ENCODE data around the gene MRPL57. TPM values are rescaled to one million over a fixed set of nuclear protein-coding genes. Genes with fewer than 3 reads are reported as not detected.

Gene MRPL57
- total RNA-seq, 4 donors from 2014 or later, result 32.1 to 53.8 (median 47.6) TPM

DNA sequence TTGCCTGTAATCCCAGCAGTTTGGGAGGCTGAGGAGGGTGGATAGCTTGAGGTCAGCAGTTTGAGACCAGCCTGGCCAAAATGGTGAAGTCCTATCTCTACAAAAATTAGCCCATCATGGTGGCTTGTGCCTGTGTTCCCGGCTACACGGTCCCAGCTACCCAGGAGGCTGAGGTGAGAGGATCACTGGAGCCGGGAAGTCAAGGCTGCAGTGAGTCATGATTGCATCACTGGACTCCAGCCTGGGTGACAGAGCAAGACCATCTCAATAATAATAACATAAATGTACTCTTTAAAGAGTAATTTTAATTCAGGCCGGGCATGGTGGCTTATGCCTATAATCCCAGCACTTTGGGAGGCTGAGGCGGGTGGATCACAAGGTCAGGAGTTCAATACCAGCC is 38.8 kb upstream of the MRPL57 start:
- in situ Hi-C loops (cut with MboI; ENCODE audit: low sequenced_read_pairs in 4 of 4) (loop anchor here in 3 of 4 donors (10.0 kb wide), 1 partner anchor 193 kb away; no protein-coding TSS in a partner anchor), intact Hi-C loops (cut with DNase I; ENCODE audit: low total_unique reads) (no loop called here)
- Histone ChIP-seq H3K36me3 (peaks cover 0 to 3% of the 10 kb centered on the region in 2 donors), H3K27ac (no peak overlapping the region), H3K4me1 (peaks cover 16 to 22% of the 10 kb centered on the region in 2 donors), H3K27me3 (no peaks in the 10 kb centered on the region), H3K9me3 (no peaks in the 10 kb centered on the region), H3K4me3 (no peak overlapping the region)
- DNase-seq, result no peak
- no peak for ATAC-seq
- TF ChIP-seq POLR2A (IDR thresholded peaks at IDR 0.05), result no peak
- TF ChIP-seq, protein P1, sequence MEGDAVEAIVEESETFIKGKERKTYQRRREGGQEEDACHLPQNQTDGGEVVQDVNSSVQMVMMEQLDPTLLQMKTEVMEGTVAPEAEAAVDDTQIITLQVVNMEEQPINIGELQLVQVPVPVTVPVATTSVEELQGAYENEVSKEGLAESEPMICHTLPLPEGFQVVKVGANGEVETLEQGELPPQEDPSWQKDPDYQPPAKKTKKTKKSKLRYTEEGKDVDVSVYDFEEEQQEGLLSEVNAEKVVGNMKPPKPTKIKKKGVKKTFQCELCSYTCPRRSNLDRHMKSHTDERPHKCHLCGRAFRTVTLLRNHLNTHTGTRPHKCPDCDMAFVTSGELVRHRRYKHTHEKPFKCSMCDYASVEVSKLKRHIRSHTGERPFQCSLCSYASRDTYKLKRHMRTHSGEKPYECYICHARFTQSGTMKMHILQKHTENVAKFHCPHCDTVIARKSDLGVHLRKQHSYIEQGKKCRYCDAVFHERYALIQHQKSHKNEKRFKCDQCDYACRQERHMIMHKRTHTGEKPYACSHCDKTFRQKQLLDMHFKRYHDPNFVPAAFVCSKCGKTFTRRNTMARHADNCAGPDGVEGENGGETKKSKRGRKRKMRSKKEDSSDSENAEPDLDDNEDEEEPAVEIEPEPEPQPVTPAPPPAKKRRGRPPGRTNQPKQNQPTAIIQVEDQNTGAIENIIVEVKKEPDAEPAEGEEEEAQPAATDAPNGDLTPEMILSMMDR (IDR thresholded peaks at IDR 0.05 in 4 of 5, conservative IDR thresholded peaks at IDR 0.05 in 1 of 5), result no peak

DNA sequence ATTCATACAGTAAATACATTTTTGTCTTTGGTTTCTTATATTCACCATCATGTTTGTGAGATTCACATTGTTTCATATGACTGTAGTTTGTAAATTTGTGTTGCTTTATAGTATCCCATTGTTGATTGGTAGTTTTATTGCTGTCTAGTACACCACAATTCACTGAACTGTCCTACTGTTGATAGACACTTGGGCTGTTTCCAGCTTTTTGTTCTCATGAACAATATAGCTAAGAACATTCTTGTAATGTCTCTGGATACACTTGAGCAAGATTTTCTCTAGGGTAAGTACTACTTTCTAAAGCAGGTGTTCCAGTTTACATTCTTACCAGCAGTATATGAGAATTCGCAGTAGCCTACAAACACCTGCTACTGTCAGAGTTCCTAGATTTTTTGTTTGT is 37.9 kb upstream of the MRPL57 start:
- no peak for ATAC-seq
- TF ChIP-seq POLR2A (IDR thresholded peaks at IDR 0.05), result no peak
- TF ChIP-seq, protein P1 (IDR thresholded peaks at IDR 0.05 in 4 of 5, conservative IDR thresholded peaks at IDR 0.05 in 1 of 5), result no peak
- in situ Hi-C loops (cut with MboI; ENCODE audit: low sequenced_read_pairs in 4 of 4), result loop anchor here in 3 of 4 donors (10.0 kb wide), 1 partner anchor 194 kb away; no protein-coding TSS in a partner anchor
- Histone ChIP-seq H3K9me3 (no peaks in the 10 kb centered on the region), H3K27ac (no peak overlapping the region), H3K4me1 (peaks cover 25 to 31% of the 10 kb centered on the region in 2 donors), H3K36me3 (peaks cover 0 to 7% of the 10 kb centered on the region in 2 donors), H3K27me3 (no peaks in the 10 kb centered on the region), H3K4me3 (no peak overlapping the region)
- intact Hi-C loops (cut with DNase I; ENCODE audit: low total_unique reads), result no loop called here
- DNase-seq, result no peak

DNA sequence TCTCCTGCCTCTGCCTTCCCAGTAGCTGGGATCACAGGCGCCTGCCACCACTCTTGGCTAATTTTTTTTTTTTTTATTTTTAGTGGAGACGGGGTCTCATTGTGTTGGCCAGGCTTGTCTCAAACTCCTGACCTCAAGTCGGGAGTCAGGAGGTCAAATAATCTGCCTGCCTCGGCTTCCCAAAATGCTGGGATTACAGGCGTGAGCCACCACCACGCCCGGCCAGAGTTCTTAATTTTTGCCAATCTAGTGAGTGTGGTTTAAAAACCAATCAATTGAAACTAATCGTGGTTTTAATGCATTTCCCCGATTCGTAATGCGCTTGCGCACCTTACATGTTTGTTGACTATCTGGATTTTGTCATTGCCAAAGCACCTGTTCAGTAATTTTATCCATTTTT is 37.1 kb upstream of the MRPL57 start:
- TF ChIP-seq, protein P1 (IDR thresholded peaks at IDR 0.05 in 4 of 5, conservative IDR thresholded peaks at IDR 0.05 in 1 of 5), result no peak
- no peak for TF ChIP-seq POLR2A (IDR thresholded peaks at IDR 0.05)
- in situ Hi-C loops (cut with MboI; ENCODE audit: low sequenced_read_pairs in 4 of 4) (loop anchor here in 3 of 4 donors (10.0 kb wide), 1 partner anchor 195 kb away; no protein-coding TSS in a partner anchor), intact Hi-C loops (cut with DNase I; ENCODE audit: low total_unique reads) (no loop called here)
- peak overlapping the region; percentile 55 to 98 (median 82) for H3K4me3 ChIP-seq
- no peak for ATAC-seq
- peaks cover 28 to 32% of the 10 kb centered on the region in 2 donors for H3K4me1 ChIP-seq
- peak overlapping the region in 3 of 4 donors; percentile 84 to 89 (median 84) for H3K27ac ChIP-seq
- H3K36me3 ChIP-seq, result peaks cover 0 to 7% of the 10 kb centered on the region in 2 donors
- H3K27me3 ChIP-seq, result no peaks in the 10 kb centered on the region
- no peaks in the 10 kb centered on the region for H3K9me3 ChIP-seq
- DNase-seq, result no peak

DNA sequence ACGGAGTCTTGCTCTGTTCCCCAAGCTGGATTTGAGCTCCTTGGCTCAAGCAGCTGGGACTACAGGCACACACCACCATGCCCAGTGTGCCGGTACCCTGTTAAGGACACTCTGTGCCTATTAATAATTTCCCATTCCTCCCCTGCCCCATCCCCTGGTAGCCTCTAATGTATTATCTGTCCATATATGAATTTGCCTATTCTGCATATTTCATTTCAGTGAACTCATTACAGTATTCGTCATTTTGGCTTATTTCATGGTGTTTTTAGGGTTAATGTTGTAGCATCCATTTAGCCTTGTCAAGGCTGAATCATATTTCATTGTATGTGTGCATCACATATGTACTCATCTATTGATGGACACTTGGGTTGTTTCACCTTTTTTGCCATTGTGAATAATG is 33.7 kb upstream of the MRPL57 start:
- H3K4me1 ChIP-seq, result peaks cover 28 to 32% of the 10 kb centered on the region in 2 donors
- H3K4me3 ChIP-seq, result peak overlapping the region in 1 of 4 donors; percentile 6
- no peak overlapping the region for H3K27ac ChIP-seq
- H3K36me3 ChIP-seq, result peaks cover 8 to 30% of the 10 kb centered on the region in 2 donors
- H3K27me3 ChIP-seq, result no peaks in the 10 kb centered on the region
- DNase-seq (no peak), ATAC-seq (no peak)
- H3K9me3 ChIP-seq, result no peaks in the 10 kb centered on the region
- no peak for TF ChIP-seq POLR2A (IDR thresholded peaks at IDR 0.05)
- TF ChIP-seq, protein P1 (IDR thresholded peaks at IDR 0.05 in 4 of 5, conservative IDR thresholded peaks at IDR 0.05 in 1 of 5), result no peak
- in situ Hi-C loops (cut with MboI; ENCODE audit: low sequenced_read_pairs in 4 of 4), result no loop called here
- intact Hi-C loops (cut with DNase I; ENCODE audit: low total_unique reads), result no loop called here

DNA sequence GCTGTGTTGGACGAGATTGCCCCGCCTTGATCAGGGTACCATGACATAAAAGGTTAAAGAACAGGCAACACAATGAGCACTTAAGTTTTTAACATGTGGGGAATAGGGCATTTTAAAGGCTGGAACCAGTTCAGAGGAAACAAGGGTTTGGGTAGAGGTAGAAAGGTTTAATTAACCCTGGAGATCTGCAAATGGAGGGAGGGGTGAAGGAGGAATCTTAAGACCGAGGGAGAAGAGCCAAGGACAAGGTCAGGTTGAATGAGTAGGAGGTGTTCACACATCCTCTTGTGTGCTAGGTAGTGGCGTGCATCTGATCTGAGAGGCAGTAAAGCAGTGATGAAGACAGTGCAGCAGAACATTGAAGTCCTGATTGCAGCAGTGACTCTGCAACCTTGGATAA is 28.6 kb upstream of the MRPL57 start:
- Histone ChIP-seq H3K9me3 (no peaks in the 10 kb centered on the region), H3K4me3 (no peak overlapping the region), H3K4me1 (peaks cover 16 to 28% of the 10 kb centered on the region in 2 donors), H3K27me3 (no peaks in the 10 kb centered on the region), H3K36me3 (peaks cover 8 to 32% of the 10 kb centered on the region in 2 donors), H3K27ac (no peak overlapping the region)
- in situ Hi-C loops (cut with MboI; ENCODE audit: low sequenced_read_pairs in 4 of 4), result no loop called here
- intact Hi-C loops (cut with DNase I; ENCODE audit: low total_unique reads), result no loop called here
- DNase-seq, result no peak
- TF ChIP-seq, protein P1 (IDR thresholded peaks at IDR 0.05 in 4 of 5, conservative IDR thresholded peaks at IDR 0.05 in 1 of 5), result no peak
- TF ChIP-seq POLR2A (IDR thresholded peaks at IDR 0.05), result no peak
- no peak for ATAC-seq
